GM21526 (cell line): ENCODE results near the gene MAGI2.

Experiments
- ATAC-seq: cut with Tn5 transposase; IDR thresholded peaks from one replicate; pipeline ENCODE4 v1.9.1; 2021; ENCODE audit warnings: moderate library complexity; ENCODE audit not compliant: unreplicated experiment, low FRiP score

MAGI2 gene

GRCh38 chr7:79282070-79282694 lies 171.3 kb downstream of the MAGI2 start:
- no peak for ATAC-seq

- ATAC-seq, result no peak
These were observed 172.0 kb downstream of the MAGI2 start for GRCh38 chr7:79281426-79281825.

GRCh38 chr7:79272938-79273337 lies 180.5 kb downstream of the MAGI2 start:
- no peak for ATAC-seq

GRCh38 chr7:79272066-79272669 lies 181.3 kb downstream of the MAGI2 start:
- ATAC-seq, result peak; percentile 94

GRCh38 chr7:79268730-79269129 lies 184.7 kb downstream of the MAGI2 start:
- no peak for ATAC-seq

- no peak for ATAC-seq
These were observed 194.6 kb downstream of the MAGI2 start for GRCh38 chr7:79258826-79259225.

- no peak for ATAC-seq
These were observed 195.5 kb downstream of the MAGI2 start for GRCh38 chr7:79257959-79258358.

GRCh38 chr7:79245623-79246249 lies 207.7 kb downstream of the MAGI2 start:
- no peak for ATAC-seq

- no peak for ATAC-seq
These were observed 209.0 kb downstream of the MAGI2 start for GRCh38 chr7:79244482-79244881.

- ATAC-seq, result no peak
These were observed 212.0 kb downstream of the MAGI2 start for GRCh38 chr7:79241288-79242060.

GRCh38 chr7:79240413-79240812 lies 213.1 kb downstream of the MAGI2 start:
- ATAC-seq, result no peak

- no peak for ATAC-seq
These were observed 217.0 kb downstream of the MAGI2 start for GRCh38 chr7:79236352-79237028.

GRCh38 chr7:79227044-79227443 lies 226.4 kb downstream of the MAGI2 start:
- no peak for ATAC-seq

GRCh38 chr7:79221211-79221610 lies 232.3 kb downstream of the MAGI2 start:
- no peak for ATAC-seq

GRCh38 chr7:79217976-79218626 lies 235.4 kb downstream of the MAGI2 start:
- ATAC-seq, result no peak

GRCh38 chr7:79217468-79217867 lies 236.0 kb downstream of the MAGI2 start:
- ATAC-seq, result no peak

GRCh38 chr7:79216236-79216635 lies 237.2 kb downstream of the MAGI2 start:
- ATAC-seq, result no peak

GRCh38 chr7:79212334-79212733 lies 241.1 kb downstream of the MAGI2 start:
- no peak for ATAC-seq

GRCh38 chr7:79211724-79212123 lies 241.7 kb downstream of the MAGI2 start:
- ATAC-seq, result no peak

- ATAC-seq, result no peak
These were observed 253.5 kb downstream of the MAGI2 start for GRCh38 chr7:79199961-79200360.
